Adrenal gland (tissue), 12 donors: Measurements from ENCODE around the gene PPP1R14B. TPM values are rescaled to one million over a fixed set of nuclear protein-coding genes. Genes with fewer than 3 reads are reported as not detected.

ENCODE experiments used
- DNase-seq, 7 donors: peaks; one replicate each; pipeline ENCODE4 v3.0.0-alpha.2; 2019 to 2020
- H3K27ac ChIP-seq, 5 donors: fragments of 200-600 bp; sonication (generic) in 4 of 5; 1 replicate in 3 of 5; 2 replicates in 2 of 5; pipeline versions ENCODE4 v1.5.1 to v1.8.0; 2016 to 2020; ENCODE audit warnings: mild to moderate bottlenecking in 1 of 5
- H3K27me3 ChIP-seq: fragments of 200-600 bp; 2 replicates; pipeline ENCODE4 v1.8.0; 2021
- H3K36me3 ChIP-seq, 2 donors: fragments of 200-600 bp; replicated peaks in 1 of 2; 1 replicate in 1 of 2; 2 replicates in 1 of 2; pipeline versions ENCODE4 v1.5.1 to v1.8.0; 2018 to 2022
- H3K4me1 ChIP-seq, 2 donors: fragments of 200-600 bp; replicated peaks in 1 of 2; 1 replicate in 1 of 2; 2 replicates in 1 of 2; pipeline versions ENCODE4 v1.5.1 to v1.8.0; 2018 to 2021
- H3K4me3 ChIP-seq, 4 donors: fragments of 200-600 bp; sonication (generic) in 3 of 4; one replicate each; pipeline ENCODE4 v1.5.1; 2016 to 2018
- H3K9me3 ChIP-seq, 3 donors: fragments of 200-600 bp; sonication (generic) in 1 of 3; replicated peaks in 1 of 3; 1 replicate in 2 of 3; 2 replicates in 1 of 3; pipeline versions ENCODE4 v1.5.1 to v1.8.0; 2016 to 2021
- CTCF ChIP-seq, 6 experiments: fragments of 450-650 bp in 4 of 6; fragments of 200-600 bp in 2 of 6; sonication (generic) in 1 of 6; IDR thresholded peaks; 1 replicate in 5 of 6; 2 replicates in 1 of 6; pipeline versions ENCODE4 v1.5.1 to v1.8.0; 2016 to 2021; ENCODE audit warnings: antibody characterized with exemption in 6 of 6, mild to moderate bottlenecking in 2 of 6, moderate library complexity in 1 of 6
- POLR2A ChIP-seq, 2 donors: fragments of 450-650 bp; IDR thresholded peaks; one replicate each; pipeline ENCODE4 v1.6.1; 2017; ENCODE audit warnings: antibody characterized with exemption in 2 of 2, mild to moderate bottlenecking in 2 of 2, moderate library complexity in 1 of 2
- WGBS, 4 donors: extraction: QIAGEN DNeasy Blood & Tissue Kit in 2 of 4; methylation state at CpG; one replicate each; pipeline versions ENCODE4 v1.1.5 to v1.1.7; 2013 to 2017; 5-methylcytosine and 5-hydroxymethylcytosine counted together
- intact Hi-C, 2 donors: fragments of 100-400 bp; cut with DNase I; formaldehyde crosslinking; loops; one replicate each; pipeline versions ENCODE4 v1.14.1 to v1.15.0; 2022 to 2023
- polyA plus RNA-seq, 3 donors: library from polyadenylated mRNA; stranded (reverse); fragments of 200-250 nt in 2 of 3; fragments of 350-450 nt in 1 of 3; fragmentation: Illumina TruSeq in 1 of 3; extraction: RNeasy Lipid Tissue Mini Kit (QIAGEN cat#74804) in 1 of 3; gene quantifications; one replicate each; pipeline ENCODE4 v1.2.3, GENCODE V29; 2013 to 2014
- total RNA-seq, 9 donors: library from RNA; depleted of rRNA in 4 of 9; stranded (reverse); fragments of >200 nt in 4 of 9; fragments of 120-200 nt in 1 of 9; fragmentation: NEBNext Ultra II Directional in 1 of 9; extraction: Animal tissue kit (Norgen Biotek cat#: 25700) in 1 of 9; gene quantifications; one replicate each; pipeline versions ENCODE4 v1.1.0 to v1.2.4, GENCODE V29; 2013 to 2023
- donor health status: healthy with polysubstance abuse.
- donor health status: Bipolar disorder and iron deficiency.
- donor health status: DM: yes; HTN: yes; CAD: no.
- donor health status: DM: no; HTN: no; CAD: no.
- donor health status: DM: no; HTN: no; CAD: no.
- donor health status: DM: yes; HTN: yes; CAD: no.

The PPP1R14B gene
- total and polyA plus RNA-seq, 12 donors, result 77.2 to 331 (median 131) TPM

DNA sequence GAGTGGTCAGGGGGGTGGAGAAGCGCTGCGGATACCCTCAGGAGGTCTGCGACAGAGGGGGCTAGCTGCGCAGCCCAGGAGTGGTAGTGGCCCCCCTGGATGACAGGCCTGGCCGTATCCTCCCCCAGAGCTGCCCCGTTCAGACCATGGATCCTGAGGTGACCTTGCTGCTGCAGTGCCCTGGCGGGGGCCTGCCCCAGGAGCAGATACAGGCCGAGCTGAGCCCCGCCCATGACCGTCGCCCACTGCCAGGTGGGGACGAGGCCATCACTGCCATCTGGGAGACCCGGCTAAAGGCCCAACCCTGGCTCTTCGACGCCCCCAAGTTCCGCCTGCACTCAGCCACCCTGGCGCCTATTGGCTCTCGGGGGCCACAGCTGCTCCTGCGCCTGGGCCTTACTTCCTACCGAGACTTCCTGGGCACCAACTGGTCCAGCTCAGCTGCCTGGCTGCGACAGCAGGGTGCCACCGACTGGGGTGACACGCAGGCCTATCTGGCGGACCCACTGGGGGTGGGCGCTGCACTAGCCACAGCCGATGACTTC lies 20.2 kb downstream of the PPP1R14B start:
- TF ChIP-seq POLR2A (IDR thresholded peaks at IDR 0.05), result no peak
- intact Hi-C loops, result no loop called here
- peaks cover 16 to 45% of the 10 kb centered on the region in 2 donors for H3K4me1 ChIP-seq
- no peaks in the 10 kb centered on the region for H3K9me3 ChIP-seq
- H3K4me3 ChIP-seq, result peak overlapping the region; percentile 53 to 84 (median 69)
- WGBS, 4 donors, result 9 to 15% methylated on average over 26 of the region's 26 CpGs; no CpG with 5 or more reads in 2 of the 4 donors
- peak; percentile 53 to 79 (median 64) for DNase-seq
- no peaks in the 10 kb centered on the region for H3K27me3 ChIP-seq
- peaks cover 0 to 9% of the 10 kb centered on the region in 2 donors for H3K36me3 ChIP-seq
- peak overlapping the region; percentile 66 to 92 (median 83) for H3K27ac ChIP-seq

DNA sequence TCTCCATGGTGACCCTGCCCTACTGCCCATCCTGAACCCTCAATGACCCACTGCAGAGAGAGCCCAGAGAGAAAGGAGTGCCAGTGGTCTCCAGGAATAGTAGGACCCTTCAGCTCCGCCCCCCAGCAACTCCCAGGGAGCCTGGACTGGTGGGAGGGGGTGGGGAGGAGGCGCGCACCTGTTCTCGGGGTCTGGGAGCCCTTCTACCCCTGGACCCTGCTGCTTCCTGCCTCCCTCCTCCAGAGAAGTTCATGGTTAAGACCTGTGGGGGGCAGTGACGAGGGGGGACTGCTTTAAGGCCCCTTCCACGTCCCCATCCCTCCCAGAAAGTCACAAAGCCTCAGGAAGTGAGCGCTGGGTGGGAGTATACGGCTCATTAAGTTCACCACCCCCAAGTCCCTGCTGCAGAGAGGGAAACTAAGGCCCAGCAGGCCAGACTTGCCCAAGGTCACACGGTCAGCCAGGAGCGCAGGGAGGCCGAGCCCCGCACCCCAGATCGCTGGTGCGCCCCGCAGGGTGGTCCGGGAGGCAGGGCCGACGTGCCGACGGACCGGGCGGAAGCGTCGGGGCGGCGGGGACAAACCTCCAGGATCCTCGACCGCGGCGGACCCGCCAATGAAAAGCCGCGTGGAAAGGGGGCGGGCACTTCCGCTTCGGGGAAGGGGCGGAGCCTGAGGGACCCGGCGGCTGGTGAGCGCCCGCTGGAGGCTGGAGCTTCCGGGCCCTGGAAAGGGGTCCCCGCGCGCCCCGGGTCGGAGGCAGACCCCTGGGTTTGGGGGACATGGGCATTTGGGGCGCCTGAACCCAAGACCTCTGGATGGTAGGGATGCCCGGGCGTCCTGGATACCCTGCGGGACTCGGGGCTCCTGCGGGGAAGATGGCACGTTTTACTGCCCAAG lies 20.9 kb downstream of the PPP1R14B start, which contains the start of the genes NUDT22 and TRPT1:
Gene NUDT22, plus strand, starts transcription at position 667 of the 899 bp plus-strand sequence. CDS start 379 bp downstream, outside the sequence.
Gene TRPT1, minus strand, starts transcription at position 579 of the 899 bp plus-strand sequence. Its CDS starts 326 bp downstream, at position 253.
- no peaks in the 10 kb centered on the region for H3K27me3 ChIP-seq
- H3K4me1 ChIP-seq, result peaks cover 14 to 37% of the 10 kb centered on the region in 2 donors
- intact Hi-C loops, result no loop called here
- peaks cover 0 to 12% of the 10 kb centered on the region in 2 donors for H3K36me3 ChIP-seq
- H3K4me3 ChIP-seq, result peak within 1 kb of the TSS; percentile 69 to 84 (median 74)
- H3K9me3 ChIP-seq, result no peaks in the 10 kb centered on the region
- H3K27ac ChIP-seq, result peak within 1 kb of the TSS; percentile 66 to 92 (median 83)
- TF ChIP-seq POLR2A (IDR thresholded peaks at IDR 0.05) (peak; percentile 44 to 71), CTCF (IDR thresholded peaks at IDR 0.05) (peak in 1 of 6 experiments; percentile 18)
- peak; percentile 86 to 94 (median 90) for DNase-seq
- 0 to 1% (median 0%) methylated on average over 11 to 54 of the region's 54 CpGs for WGBS, 4 donors

DNA sequence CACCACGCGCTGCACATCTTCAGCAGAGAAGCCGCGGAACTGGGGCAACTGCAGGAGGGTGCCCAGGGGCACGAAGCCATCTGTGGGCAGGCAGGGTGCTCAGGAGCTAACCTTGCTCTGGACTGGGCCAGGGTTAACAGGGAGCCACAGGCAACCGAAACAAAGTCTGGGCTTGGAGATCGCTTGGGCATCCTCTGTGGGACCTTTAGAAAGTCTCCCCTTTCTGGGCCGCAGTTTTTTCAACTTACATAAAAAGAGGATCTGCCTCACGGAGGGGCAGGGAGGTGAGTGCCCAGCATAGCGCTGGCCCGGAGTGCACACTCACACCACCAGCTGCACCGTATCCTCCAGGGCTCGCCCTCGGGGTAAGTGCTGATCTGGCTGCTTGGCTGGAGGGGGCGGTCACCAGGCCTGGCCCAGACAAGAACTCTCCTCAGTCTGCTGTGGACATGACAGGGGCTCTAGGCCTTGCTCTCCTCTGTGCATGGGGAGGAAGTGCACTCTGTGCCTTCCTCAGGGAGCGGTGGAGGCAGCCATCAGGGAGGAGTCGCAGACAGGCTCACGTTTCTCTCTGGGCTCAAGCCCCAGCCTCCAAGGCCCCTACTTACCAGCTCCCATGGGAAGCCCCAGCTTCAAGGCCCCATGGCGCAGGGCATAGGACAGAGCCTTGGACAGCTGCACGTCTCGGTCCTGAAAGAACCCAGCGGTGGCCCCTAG lies 21.7 kb downstream of the PPP1R14B start:
- TF ChIP-seq CTCF (IDR thresholded peaks at IDR 0.05), result no peak
- TF ChIP-seq POLR2A (IDR thresholded peaks at IDR 0.05), result no peak
- peak in 4 of 7 donors; percentile 35 to 53 (median 46) for DNase-seq
- H3K4me1 ChIP-seq, result peaks cover 11 to 37% of the 10 kb centered on the region in 2 donors
- H3K27me3 ChIP-seq, result no peaks in the 10 kb centered on the region
- H3K9me3 ChIP-seq, result no peaks in the 10 kb centered on the region
- H3K4me3 ChIP-seq, result peak overlapping the region in 2 of 4 donors; percentile 69 to 84
- intact Hi-C loops, result no loop called here
- WGBS, 4 donors, result 51 to 77% (median 55%) methylated on average over 13 to 22 of the region's 22 CpGs
- H3K36me3 ChIP-seq, result peaks cover 0 to 12% of the 10 kb centered on the region in 2 donors
- H3K27ac ChIP-seq, result peak overlapping the region in 4 of 5 donors; percentile 71 to 92 (median 84)

- no peak overlapping the region for H3K4me3 ChIP-seq
- TF ChIP-seq CTCF (IDR thresholded peaks at IDR 0.05), result no peak
- no peak for TF ChIP-seq POLR2A (IDR thresholded peaks at IDR 0.05)
- peaks cover 11 to 30% of the 10 kb centered on the region in 2 donors for H3K4me1 ChIP-seq
- WGBS, 4 donors, result 78 to 91% (median 85%) methylated on average over 8 to 17 of the region's 17 CpGs
- H3K36me3 ChIP-seq, result peaks cover 0 to 12% of the 10 kb centered on the region in 2 donors
- peak overlapping the region in 2 of 5 donors; percentile 86 to 92 for H3K27ac ChIP-seq
- peak in 4 of 7 donors; percentile 21 to 40 (median 32) for DNase-seq
- H3K27me3 ChIP-seq, result no peaks in the 10 kb centered on the region
- no peaks in the 10 kb centered on the region for H3K9me3 ChIP-seq
- intact Hi-C loops, result no loop called here
Observed at GRCh38 chr11:64224151-64224890, 22.4 kb downstream of the PPP1R14B start.
